NK-92 (cell line): ENCODE data around the gene KCNN1.
A peak's percentile ranks its signal among the peaks of the same experiment; 100 is the strongest.
"Not testable (repeated sequence)": the region's sequence is repeated elsewhere in the genome, so short reads cannot be mapped to it uniquely, and the experiment has no call there.

ENCODE experiments used
- DNase-seq: peaks from one replicate; lab custom pipeline; 2025; ENCODE audit not compliant: unreplicated experiment; lab: John Stamatoyannopoulos, UW

Gene KCNN1

GRCh38 chr19:17999684-18000479, 33.0 kb downstream of the KCNN1 start:
- no peak for DNase-seq

GRCh38 chr19:18000480-18000914, 33.6 kb downstream of the KCNN1 start:
- DNase-seq = no peak

GRCh38 chr19:18000915-18001776, 34.2 kb downstream of the KCNN1 start:
- DNase-seq = peak; percentile 79

GRCh38 chr19:18001777-18002345, 35.0 kb downstream of the KCNN1 start:
- DNase-seq = no peak

- no peak for DNase-seq
Measured at GRCh38 chr19:18002347-18002850, 35.5 kb downstream of the KCNN1 start.

GRCh38 chr19:18005750-18006149, 38.8 kb downstream of the KCNN1 start:
- not testable (repeated sequence) for DNase-seq

GRCh38 chr19:18007044-18007916, 40.4 kb downstream of the KCNN1 start:
- DNase-seq = no peak

GRCh38 chr19:18007917-18008673, 41.2 kb downstream of the KCNN1 start, which contains the start of gene ARRDC2:
Gene ARRDC2 (plus strand): TSS chr19:18008170. CDS start chr19:18008311, 141 bp downstream.
- peak; percentile 61 for DNase-seq

- DNase-seq = no peak
Measured at GRCh38 chr19:18008814-18009213, 41.9 kb downstream of the KCNN1 start.

GRCh38 chr19:18009412-18010066, 42.6 kb downstream of the KCNN1 start:
- no peak for DNase-seq

GRCh38 chr19:18010149-18010548, 43.2 kb downstream of the KCNN1 start:
- no peak for DNase-seq

GRCh38 chr19:18013210-18014111, 46.6 kb downstream of the KCNN1 start:
- DNase-seq = no peak

- DNase-seq = no peak
Measured at GRCh38 chr19:18014197-18014596, 47.3 kb downstream of the KCNN1 start.

GRCh38 chr19:18016209-18016910, 49.5 kb downstream of the KCNN1 start:
- DNase-seq = no peak

- no peak for DNase-seq
Measured at GRCh38 chr19:18017275-18018083, 50.6 kb downstream of the KCNN1 start.

GRCh38 chr19:18020212-18021085, 53.5 kb downstream of the KCNN1 start:
- DNase-seq = no peak
